WERI-Rb-1 (cell line): ENCODE measurements around the gene TEAD1.

Experiments used
- DNase-seq: peaks from one replicate; pipeline ENCODE4 v3.0.0-alpha.2; 2020
- H3K27ac ChIP-seq: fragments of 250-450 bp; sonication (Bioruptor Pico); 2 replicates; pipeline ENCODE4 v1.5.1; 2020; ENCODE audit warnings: mild to moderate bottlenecking, moderate library complexity
- H3K27me3 ChIP-seq: fragments of 250-450 bp; sonication (Bioruptor Pico); 2 replicates; pipeline ENCODE4 v1.5.1; 2021; ENCODE audit warnings: mild to moderate bottlenecking, low read depth, moderate library complexity; ENCODE audit not compliant: insufficient read depth, severe bottlenecking
- H3K36me3 ChIP-seq: fragments of 250-450 bp; sonication (Bioruptor Pico); 2 replicates; pipeline ENCODE4 v1.5.1; 2020; ENCODE audit warnings: mild to moderate bottlenecking, moderate library complexity
- H3K4me3 ChIP-seq: 2 replicates; pipeline ENCODE4 v1.5.1; 2011; ENCODE audit warnings: low read depth, mild to moderate bottlenecking, control low read depth, low read length
- H3K9me3 ChIP-seq: fragments of 250-450 bp; sonication (Bioruptor Pico); 2 replicates; pipeline ENCODE4 v1.5.1; 2021; ENCODE audit warnings: mild to moderate bottlenecking, moderate library complexity; ENCODE audit not compliant: severe bottlenecking
- TF ChIP-seq, protein P1 (sequence below): IDR thresholded peaks from 2 replicates; pipeline ENCODE4 v1.5.1; 2011; ENCODE audit warnings: low read depth, mild to moderate bottlenecking, control low read depth, inconsistent platforms, low read length

Gene TEAD1

DNA sequence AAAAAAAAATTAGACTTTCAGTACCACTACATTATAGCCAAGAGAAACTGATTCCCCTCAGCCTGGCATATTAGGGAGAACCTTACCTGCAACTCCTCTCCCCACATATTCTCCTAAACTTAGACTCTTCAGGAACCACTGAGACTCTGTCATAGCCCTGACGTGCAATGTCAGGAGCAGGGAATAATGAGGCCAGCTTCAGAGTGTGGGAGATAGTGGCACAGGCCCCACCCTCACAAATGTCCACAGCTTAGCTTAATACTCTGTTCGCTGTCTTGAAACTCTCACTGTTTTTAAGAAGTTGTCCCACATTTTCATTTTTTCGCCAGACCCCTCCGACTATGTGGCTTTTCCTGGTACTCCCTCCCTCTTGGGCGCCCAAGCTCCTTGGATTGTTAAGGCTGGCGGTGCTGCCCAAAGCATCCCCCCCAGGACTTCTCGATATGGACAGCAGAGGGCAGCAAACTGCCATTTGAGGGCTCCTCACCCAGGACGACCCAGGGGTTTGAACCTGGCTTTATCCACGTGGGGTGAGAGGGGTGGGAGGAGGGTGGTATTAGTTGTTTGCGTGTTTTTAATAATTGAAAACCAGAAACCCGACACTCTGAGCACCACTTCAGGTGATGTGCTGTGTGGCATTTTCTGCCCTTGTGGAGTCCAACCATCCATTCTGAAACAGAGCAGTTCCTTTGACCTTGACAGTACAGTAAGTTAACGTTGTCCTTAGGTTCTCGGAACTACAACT lies 289.7 kb downstream of the TEAD1 start:
- TF ChIP-seq, protein P1, sequence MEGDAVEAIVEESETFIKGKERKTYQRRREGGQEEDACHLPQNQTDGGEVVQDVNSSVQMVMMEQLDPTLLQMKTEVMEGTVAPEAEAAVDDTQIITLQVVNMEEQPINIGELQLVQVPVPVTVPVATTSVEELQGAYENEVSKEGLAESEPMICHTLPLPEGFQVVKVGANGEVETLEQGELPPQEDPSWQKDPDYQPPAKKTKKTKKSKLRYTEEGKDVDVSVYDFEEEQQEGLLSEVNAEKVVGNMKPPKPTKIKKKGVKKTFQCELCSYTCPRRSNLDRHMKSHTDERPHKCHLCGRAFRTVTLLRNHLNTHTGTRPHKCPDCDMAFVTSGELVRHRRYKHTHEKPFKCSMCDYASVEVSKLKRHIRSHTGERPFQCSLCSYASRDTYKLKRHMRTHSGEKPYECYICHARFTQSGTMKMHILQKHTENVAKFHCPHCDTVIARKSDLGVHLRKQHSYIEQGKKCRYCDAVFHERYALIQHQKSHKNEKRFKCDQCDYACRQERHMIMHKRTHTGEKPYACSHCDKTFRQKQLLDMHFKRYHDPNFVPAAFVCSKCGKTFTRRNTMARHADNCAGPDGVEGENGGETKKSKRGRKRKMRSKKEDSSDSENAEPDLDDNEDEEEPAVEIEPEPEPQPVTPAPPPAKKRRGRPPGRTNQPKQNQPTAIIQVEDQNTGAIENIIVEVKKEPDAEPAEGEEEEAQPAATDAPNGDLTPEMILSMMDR, result peak; percentile 68
- no peaks in the 10 kb centered on the region for H3K36me3 ChIP-seq
- peaks cover 25% of the 10 kb centered on the region for H3K27me3 ChIP-seq
- H3K9me3 ChIP-seq, result no peaks in the 10 kb centered on the region
- no peak overlapping the region for H3K27ac ChIP-seq
- DNase-seq, result peak; percentile 76
- no peak overlapping the region for H3K4me3 ChIP-seq

DNA sequence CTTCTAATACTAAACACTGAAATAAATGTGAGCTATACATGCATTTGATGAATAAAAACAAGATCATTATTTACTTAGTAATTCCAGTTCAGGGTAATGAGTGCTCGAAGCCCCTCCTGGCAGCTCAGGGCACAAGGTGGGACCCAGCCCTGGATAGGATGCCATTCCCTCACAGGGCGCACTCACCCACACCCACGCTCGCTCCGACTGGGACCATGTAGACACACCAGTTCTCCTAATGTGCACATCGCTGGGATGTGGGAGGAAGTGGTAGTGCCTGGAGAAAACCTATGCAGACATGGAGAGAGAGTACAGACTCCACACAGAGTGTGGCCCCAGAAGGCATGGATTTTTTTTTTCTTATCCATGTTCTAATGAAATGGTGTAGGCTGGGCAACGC lies 290.4 kb downstream of the TEAD1 start:
- no peak for DNase-seq

DNA sequence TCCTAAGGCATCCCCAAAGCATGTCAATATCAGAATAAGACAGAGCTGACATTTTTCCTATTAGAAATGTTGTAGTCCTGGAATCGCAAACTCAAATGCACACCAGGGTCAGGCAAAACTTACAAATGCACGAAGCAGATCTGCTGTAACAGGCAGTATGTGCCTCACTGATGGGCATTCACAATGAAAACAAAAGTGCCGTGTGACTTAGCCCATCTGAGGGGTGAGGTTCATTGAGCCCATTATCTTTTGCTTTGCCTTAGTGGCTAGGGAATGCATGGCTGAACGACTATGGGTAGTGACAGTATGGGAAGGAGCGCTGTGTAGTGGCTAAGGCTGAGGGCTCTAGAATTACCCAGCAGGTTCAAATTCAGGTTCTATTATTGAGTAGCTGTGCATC lies 291.8 kb downstream of the TEAD1 start:
- H3K27ac ChIP-seq, result no peak overlapping the region
- no peaks in the 10 kb centered on the region for H3K36me3 ChIP-seq
- H3K9me3 ChIP-seq, result no peaks in the 10 kb centered on the region
- no peak overlapping the region for H3K4me3 ChIP-seq
- TF ChIP-seq, protein P1, result no peak
- H3K27me3 ChIP-seq, result peaks cover 32% of the 10 kb centered on the region
- no peak for DNase-seq

More for the DNA sequence above, 290.4 kb downstream of the TEAD1 start:
- Histone ChIP-seq H3K27me3 (peaks cover 25% of the 10 kb centered on the region), H3K4me3 (no peak overlapping the region), H3K9me3 (no peaks in the 10 kb centered on the region), H3K27ac (no peak overlapping the region), H3K36me3 (no peaks in the 10 kb centered on the region)
- TF ChIP-seq, protein P1, result no peak

DNA sequence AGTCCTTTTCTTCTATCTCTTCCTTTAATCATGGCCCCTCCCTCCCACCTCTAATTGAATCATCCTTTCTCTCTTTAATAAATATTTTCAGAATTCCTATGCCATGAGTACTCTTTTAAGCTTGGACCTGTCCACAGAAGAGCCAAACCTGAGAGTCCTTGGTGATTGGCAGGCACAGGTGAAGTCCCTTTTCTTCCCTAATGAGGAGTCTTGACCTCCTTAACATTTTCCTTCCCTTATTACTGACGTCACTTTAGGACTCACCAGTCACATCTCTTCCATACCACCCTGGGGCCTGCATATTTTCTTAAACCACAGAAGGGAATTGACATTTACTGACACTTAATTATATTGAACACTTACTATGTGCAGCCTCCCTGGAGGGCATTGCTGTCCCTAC lies 293.9 kb downstream of the TEAD1 start:
- TF ChIP-seq, protein P1, result no peak
- Histone ChIP-seq H3K27me3 (peaks cover 43% of the 10 kb centered on the region), H3K4me3 (no peak overlapping the region), H3K9me3 (no peaks in the 10 kb centered on the region), H3K36me3 (no peaks in the 10 kb centered on the region), H3K27ac (no peak overlapping the region)
- DNase-seq, result no peak

DNA sequence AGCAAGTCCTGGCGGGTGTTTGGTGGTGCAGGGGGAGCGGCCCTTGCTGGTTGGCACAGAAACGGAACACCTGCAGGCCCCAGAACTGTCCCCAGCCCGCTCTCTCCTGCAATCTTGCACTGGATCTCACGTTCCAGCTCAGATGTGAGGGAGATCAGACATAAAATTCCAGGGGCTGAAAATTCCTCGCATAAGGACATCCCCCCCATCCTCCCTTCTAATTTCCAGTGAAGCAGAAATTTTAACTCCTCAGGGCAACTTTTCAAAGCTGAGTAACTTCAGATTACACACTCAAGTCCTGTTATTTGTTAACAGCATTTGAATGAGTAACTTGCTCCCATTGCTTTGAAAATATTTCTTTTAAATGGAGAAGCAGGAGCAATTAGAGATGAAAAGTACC lies 294.6 kb downstream of the TEAD1 start:
- peaks cover 44% of the 10 kb centered on the region for H3K27me3 ChIP-seq
- H3K27ac ChIP-seq, result no peak overlapping the region
- no peak overlapping the region for H3K4me3 ChIP-seq
- no peaks in the 10 kb centered on the region for H3K36me3 ChIP-seq
- no peaks in the 10 kb centered on the region for H3K9me3 ChIP-seq
- TF ChIP-seq, protein P1, result no peak
- DNase-seq, result no peak

DNA sequence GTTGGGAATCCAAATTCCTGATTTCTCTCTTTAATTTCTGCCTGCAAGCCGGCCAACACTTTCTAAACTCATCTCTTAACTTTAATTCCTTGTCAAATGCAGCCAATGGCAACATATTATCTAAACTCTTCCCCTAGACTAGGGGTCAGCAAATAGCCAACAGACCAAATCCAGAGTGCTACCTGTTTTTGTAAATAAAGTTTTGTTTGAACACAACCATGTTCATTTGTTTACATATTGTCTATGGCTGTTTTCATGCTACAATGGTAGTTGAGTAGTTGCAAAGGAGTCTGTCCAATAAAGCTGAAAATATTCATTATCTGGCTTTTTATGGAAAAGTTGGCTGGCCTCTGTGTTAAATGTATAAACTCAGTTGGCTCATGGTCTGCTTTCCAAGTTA lies 297.7 kb downstream of the TEAD1 start:
- H3K9me3 ChIP-seq, result no peaks in the 10 kb centered on the region
- H3K36me3 ChIP-seq, result no peaks in the 10 kb centered on the region
- no peak overlapping the region for H3K27ac ChIP-seq
- no peak overlapping the region for H3K4me3 ChIP-seq
- TF ChIP-seq, protein P1, result no peak
- no peak for DNase-seq
- peaks cover 59% of the 10 kb centered on the region for H3K27me3 ChIP-seq
